Mucosa of descending colon (tissue), 3 donors: ENCODE data around the gene SYS1. TPM values are rescaled to one million over a fixed set of nuclear protein-coding genes. Genes with fewer than 3 reads are reported as not detected.

ENCODE experiments used
- ATAC-seq: fragments of 200-7000 bp; cut with Tn5 transposase; one replicate; pipeline ENCODE4 v1.9.1; 2020; ENCODE audit warnings: mild to moderate bottlenecking, moderate library complexity
- DNase-seq, 3 donors: peaks; one replicate each; pipeline ENCODE4 v3.0.0-alpha.2; 2020
- H3K36me3 ChIP-seq: fragments of 200-600 bp; one replicate; pipeline ENCODE4 v1.8.0; 2021; ENCODE audit warnings: low read depth, mild to moderate bottlenecking
- H3K4me1 ChIP-seq: fragments of 200-600 bp; one replicate; pipeline ENCODE4 v1.8.0; 2021; ENCODE audit warnings: low read depth, mild to moderate bottlenecking
- H3K4me3 ChIP-seq: fragments of 200-600 bp; one replicate; pipeline ENCODE4 v1.8.0; 2021; ENCODE audit warnings: mild to moderate bottlenecking
- H3K9me3 ChIP-seq: fragments of 200-600 bp; one replicate; pipeline ENCODE4 v1.8.0; 2021; ENCODE audit warnings: mild to moderate bottlenecking
- intact Hi-C, 2 donors: fragments of 100-400 bp; cut with DNase I in 1 of 2; cut with micrococcal nuclease in 1 of 2; formaldehyde crosslinking; loops; one replicate each; pipeline versions ENCODE4 v1.11.0 to v1.11.1; 2022; cut with DNase I, micrococcal nuclease
- total RNA-seq, 3 donors: library from RNA; stranded (reverse); fragmentation: NEBNext Ultra II Directional in 2 of 3; extraction: Animal tissue kit (Norgen Biotek cat#: 25700) in 2 of 3; gene quantifications; one replicate each; pipeline versions ENCODE4 v1.2.1 to v1.2.4, GENCODE V29; 2021 to 2023
- TF ChIP-seq, protein P1 (sequence below): fragments of 200-600 bp; IDR thresholded peaks from one replicate; pipeline ENCODE4 v1.8.0; 2022; ENCODE audit warnings: antibody characterized with exemption, mild to moderate bottlenecking
- donor health status: DM: no; HTN: no; CAD: no; lungs with moderate emphysema.
- donor health status: DM: no; HTN: no; CAD: no.
- donor health status: DM: no; HTN: yes; CAD: no.

Gene SYS1
- total RNA-seq, 3 donors from 2014 or later: 37.2 to 41.7 (median 39.9) TPM

- DNase-seq: peak in 2 of 3 donors; percentile 65 to 68
- intact Hi-C loops: no loop called here
- H3K4me3 ChIP-seq: no peak overlapping the region
- TF ChIP-seq, protein P1, sequence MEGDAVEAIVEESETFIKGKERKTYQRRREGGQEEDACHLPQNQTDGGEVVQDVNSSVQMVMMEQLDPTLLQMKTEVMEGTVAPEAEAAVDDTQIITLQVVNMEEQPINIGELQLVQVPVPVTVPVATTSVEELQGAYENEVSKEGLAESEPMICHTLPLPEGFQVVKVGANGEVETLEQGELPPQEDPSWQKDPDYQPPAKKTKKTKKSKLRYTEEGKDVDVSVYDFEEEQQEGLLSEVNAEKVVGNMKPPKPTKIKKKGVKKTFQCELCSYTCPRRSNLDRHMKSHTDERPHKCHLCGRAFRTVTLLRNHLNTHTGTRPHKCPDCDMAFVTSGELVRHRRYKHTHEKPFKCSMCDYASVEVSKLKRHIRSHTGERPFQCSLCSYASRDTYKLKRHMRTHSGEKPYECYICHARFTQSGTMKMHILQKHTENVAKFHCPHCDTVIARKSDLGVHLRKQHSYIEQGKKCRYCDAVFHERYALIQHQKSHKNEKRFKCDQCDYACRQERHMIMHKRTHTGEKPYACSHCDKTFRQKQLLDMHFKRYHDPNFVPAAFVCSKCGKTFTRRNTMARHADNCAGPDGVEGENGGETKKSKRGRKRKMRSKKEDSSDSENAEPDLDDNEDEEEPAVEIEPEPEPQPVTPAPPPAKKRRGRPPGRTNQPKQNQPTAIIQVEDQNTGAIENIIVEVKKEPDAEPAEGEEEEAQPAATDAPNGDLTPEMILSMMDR: no peak
- no peaks in the 10 kb centered on the region for H3K9me3 ChIP-seq
- no peaks in the 10 kb centered on the region for H3K36me3 ChIP-seq
- peak; percentile 47 for ATAC-seq
- peaks cover 62% of the 10 kb centered on the region for H3K4me1 ChIP-seq
These were observed 25.4 kb upstream of the SYS1 start for GRCh38 chr20:45337367-45338120.

- H3K9me3 ChIP-seq: no peaks in the 10 kb centered on the region
- ATAC-seq: no peak
- H3K4me3 ChIP-seq: no peak overlapping the region
- H3K36me3 ChIP-seq: no peaks in the 10 kb centered on the region
- no peak for DNase-seq
- H3K4me1 ChIP-seq: peaks cover 68% of the 10 kb centered on the region
- TF ChIP-seq, protein P1: no peak
- intact Hi-C loops: no loop called here
These were observed 24.6 kb upstream of the SYS1 start for GRCh38 chr20:45338121-45339030.

DNA sequence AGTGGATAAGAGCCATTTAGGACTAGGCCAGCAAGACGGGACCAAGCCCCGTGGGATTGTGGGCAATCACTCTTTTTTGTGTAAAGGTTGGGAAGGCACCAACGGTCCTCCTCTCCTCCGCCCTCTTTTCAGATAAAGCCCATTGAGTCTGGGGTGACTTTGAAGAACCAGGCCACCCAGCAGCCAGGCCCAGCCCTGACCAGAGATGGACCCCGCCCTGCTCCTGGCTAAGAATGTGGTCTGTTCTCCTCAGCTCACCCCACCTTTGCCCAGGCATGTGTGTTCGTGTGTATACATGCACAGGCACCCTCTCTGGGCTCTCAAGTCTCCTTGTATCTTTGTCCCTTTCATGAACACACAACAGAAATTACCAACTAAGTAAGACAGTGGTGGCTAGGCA is 23.9 kb upstream of the SYS1 start:
- Histone ChIP-seq H3K9me3 (no peaks in the 10 kb centered on the region), H3K4me3 (no peak overlapping the region), H3K36me3 (no peaks in the 10 kb centered on the region), H3K4me1 (peaks cover 75% of the 10 kb centered on the region)
- TF ChIP-seq, protein P1: no peak
- intact Hi-C loops: no loop called here
- ATAC-seq (no peak), DNase-seq (peak in 2 of 3 donors; percentile 57 to 58)

DNA sequence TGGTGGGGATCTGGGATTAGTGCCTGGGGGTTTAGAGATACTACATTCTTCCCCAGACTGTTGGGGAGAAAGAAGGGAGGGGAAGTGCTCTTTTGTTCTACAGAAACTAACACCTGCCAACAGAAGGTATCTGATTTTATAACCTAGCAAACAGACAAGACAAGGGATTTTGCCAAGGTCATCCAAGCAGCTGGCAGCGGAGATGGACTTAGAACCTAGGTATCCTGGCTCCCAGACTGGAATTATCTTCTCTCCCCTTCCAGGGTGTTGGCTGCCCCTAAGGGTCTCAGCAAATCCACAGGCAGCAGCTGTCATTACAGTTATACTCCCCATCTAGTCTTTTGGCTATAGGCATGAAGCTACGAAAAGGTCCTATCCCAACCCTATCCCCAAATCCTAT is 23.2 kb upstream of the SYS1 start:
- H3K4me1 ChIP-seq: peaks cover 83% of the 10 kb centered on the region
- no peak overlapping the region for H3K4me3 ChIP-seq
- intact Hi-C loops: no loop called here
- H3K36me3 ChIP-seq: no peaks in the 10 kb centered on the region
- ATAC-seq: no peak
- TF ChIP-seq, protein P1: no peak
- H3K9me3 ChIP-seq: no peaks in the 10 kb centered on the region
- no peak for DNase-seq

- ATAC-seq: no peak
- intact Hi-C loops: no loop called here
- Histone ChIP-seq H3K4me3 (no peak overlapping the region), H3K9me3 (no peaks in the 10 kb centered on the region), H3K4me1 (peaks cover 87% of the 10 kb centered on the region), H3K36me3 (no peaks in the 10 kb centered on the region)
- DNase-seq: no peak
- TF ChIP-seq, protein P1: no peak
These were observed 22.6 kb upstream of the SYS1 start for GRCh38 chr20:45340236-45340847.
